Measurements from ENCODE around the gene TRIOBP. TPM values are rescaled to one million over a fixed set of nuclear protein-coding genes. Genes with fewer than 3 reads are reported as not detected.

TRIOBP gene
- total and polyA plus RNA-seq, 2 of the 13 experiments (the other 11 are each of a cell fraction or from before 2014, with no cell fraction given): 6.1 to 15.4 TPM

- TF ChIP-seq NFAT5 (CRISPR knock-in tag; IDR thresholded peaks at IDR 0.05) (no peak), ZNF503 (CRISPR knock-in tag; IDR thresholded peaks at IDR 0.05) (0 out of 2 replicates have a peak, but pooled peaks have one; percentile 38), SATB2 (CRISPR knock-in tag; IDR thresholded peaks at IDR 0.05) (no peak), ZNF580 (CRISPR knock-in tag; IDR thresholded peaks at IDR 0.05; ENCODE audit: borderline replicate concordance, low read depth) (peak; percentile 49), NFYC (CRISPR knock-in tag; IDR thresholded peaks at IDR 0.05) (peak; percentile 80), RAD21 (CRISPR knock-in tag; IDR thresholded peaks at IDR 0.05) (peak; percentile 24), NFE2 (CRISPR knock-in tag; IDR thresholded peaks at IDR 0.05) (0 out of 2 replicates have a peak, but pooled peaks have one; percentile 40), KLF13 (CRISPR knock-in tag; IDR thresholded peaks at IDR 0.05) (0 out of 2 replicates have a peak, but pooled peaks have one; percentile 78), ZNF720 (CRISPR knock-in tag; IDR thresholded peaks at IDR 0.05) (no peak), SNAPC5 (CRISPR knock-in tag; IDR thresholded peaks at IDR 0.05; ENCODE audit: borderline replicate concordance) (no peak), ZBTB10 (CRISPR knock-in tag; IDR thresholded peaks at IDR 0.05; ENCODE audit: borderline replicate concordance) (no peak), HNF4A (CRISPR knock-in tag; IDR thresholded peaks at IDR 0.05) (peak; percentile 78), FOXK1 (CRISPR knock-in tag; IDR thresholded peaks at IDR 0.05; ENCODE audit: borderline replicate concordance, low read depth) (peak; percentile 84; the same call in 1 of the 2 replicates)
- TF ChIP-seq, protein P1, sequence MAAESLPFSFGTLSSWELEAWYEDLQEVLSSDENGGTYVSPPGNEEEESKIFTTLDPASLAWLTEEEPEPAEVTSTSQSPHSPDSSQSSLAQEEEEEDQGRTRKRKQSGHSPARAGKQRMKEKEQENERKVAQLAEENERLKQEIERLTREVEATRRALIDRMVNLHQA (CRISPR knock-in tag; IDR thresholded peaks at IDR 0.05): no peak
- TF ChIP-seq, protein P2, sequence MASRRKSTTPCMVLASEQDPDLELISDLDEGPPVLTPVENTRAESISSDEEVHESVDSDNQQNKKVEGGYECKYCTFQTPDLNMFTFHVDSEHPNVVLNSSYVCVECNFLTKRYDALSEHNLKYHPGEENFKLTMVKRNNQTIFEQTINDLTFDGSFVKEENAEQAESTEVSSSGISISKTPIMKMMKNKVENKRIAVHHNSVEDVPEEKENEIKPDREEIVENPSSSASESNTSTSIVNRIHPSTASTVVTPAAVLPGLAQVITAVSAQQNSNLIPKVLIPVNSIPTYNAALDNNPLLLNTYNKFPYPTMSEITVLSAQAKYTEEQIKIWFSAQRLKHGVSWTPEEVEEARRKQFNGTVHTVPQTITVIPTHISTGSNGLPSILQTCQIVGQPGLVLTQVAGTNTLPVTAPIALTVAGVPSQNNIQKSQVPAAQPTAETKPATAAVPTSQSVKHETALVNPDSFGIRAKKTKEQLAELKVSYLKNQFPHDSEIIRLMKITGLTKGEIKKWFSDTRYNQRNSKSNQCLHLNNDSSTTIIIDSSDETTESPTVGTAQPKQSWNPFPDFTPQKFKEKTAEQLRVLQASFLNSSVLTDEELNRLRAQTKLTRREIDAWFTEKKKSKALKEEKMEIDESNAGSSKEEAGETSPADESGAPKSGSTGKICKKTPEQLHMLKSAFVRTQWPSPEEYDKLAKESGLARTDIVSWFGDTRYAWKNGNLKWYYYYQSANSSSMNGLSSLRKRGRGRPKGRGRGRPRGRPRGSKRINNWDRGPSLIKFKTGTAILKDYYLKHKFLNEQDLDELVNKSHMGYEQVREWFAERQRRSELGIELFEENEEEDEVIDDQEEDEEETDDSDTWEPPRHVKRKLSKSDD (CRISPR knock-in tag; IDR thresholded peaks at IDR 0.05; ENCODE audit: low read depth): peak; percentile 75; the same call in 1 of the 2 replicates
Observed at GRCh38 chr22:37731804-37732471, 35.1 kb downstream of the TRIOBP start (continued).
